NCI-H187 treated with DMSO at 0.1 percent for 48 hours (cell line): Measurements from ENCODE around the gene LIMS4.
"Not testable (repeated sequence)": the region's sequence is repeated elsewhere in the genome, so short reads cannot be mapped to it uniquely, and the experiment has no call there.

Experiments
- DNase-seq: peaks from one replicate; lab custom pipeline; 2025; lab: John Stamatoyannopoulos, UW

The LIMS4 gene, protein sequence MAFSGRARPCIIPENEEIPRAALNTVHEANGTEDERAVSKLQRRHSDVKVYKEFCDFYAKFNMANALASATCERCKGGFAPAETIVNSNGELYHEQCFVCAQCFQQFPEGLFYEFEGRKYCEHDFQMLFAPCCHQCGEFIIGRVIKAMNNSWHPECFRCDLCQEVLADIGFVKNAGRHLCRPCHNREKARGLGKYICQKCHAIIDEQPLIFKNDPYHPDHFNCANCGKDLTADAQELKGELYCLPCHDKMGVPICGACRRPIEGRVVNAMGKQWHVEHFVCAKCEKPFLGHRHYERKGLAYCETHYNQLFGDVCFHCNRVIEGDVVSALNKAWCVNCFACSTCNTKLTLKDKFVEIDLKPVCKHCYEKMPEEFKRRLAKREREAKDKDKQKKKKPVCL

DNA sequence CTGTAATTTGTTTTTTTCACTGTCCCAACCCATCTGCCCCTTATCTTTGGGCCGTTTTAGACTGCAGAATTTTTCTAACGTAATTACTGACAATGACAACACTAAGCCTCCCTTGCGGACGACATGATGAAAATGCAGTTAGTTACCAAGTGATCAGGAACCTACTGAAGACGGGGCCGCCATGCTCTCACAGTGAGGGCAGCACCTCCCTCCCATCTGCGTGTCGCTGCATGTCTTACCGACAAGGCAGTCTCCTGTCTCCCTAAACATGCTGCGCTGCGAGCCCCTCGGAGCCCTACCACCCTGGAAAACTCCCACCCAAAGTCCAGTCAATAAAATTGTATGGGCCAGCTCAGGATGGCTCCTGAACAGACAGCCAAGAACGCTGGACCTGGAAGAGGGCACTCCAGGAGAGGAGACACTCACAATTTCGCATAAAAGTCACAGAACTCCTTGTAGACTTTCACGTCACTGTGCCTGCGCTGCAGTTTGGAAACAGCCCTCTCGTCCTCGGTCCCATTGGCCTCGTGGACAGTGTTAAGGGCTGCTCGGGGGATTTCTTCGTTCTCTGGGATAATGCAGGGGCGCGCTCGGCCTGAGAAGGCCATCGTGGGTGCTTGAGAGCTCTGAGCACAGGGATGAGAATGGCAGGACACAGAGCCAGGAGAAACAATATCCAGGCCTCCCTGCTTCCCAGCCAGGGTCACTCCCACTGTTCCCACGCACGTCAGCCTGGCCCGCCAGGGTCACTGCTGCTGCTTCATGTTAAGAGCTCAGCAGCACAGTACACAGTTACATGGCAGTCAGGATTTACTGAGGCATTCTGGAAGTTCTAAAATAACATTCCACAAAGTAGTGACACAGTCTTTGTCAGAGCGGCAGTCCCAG, at the start of gene LIMS4:
LIMS4 (minus strand) TSS at position 646 of the 888 bp plus-strand sequence; CDS start at position 608, 38 bp downstream.
- DNase-seq: not testable (repeated sequence)

DNA sequence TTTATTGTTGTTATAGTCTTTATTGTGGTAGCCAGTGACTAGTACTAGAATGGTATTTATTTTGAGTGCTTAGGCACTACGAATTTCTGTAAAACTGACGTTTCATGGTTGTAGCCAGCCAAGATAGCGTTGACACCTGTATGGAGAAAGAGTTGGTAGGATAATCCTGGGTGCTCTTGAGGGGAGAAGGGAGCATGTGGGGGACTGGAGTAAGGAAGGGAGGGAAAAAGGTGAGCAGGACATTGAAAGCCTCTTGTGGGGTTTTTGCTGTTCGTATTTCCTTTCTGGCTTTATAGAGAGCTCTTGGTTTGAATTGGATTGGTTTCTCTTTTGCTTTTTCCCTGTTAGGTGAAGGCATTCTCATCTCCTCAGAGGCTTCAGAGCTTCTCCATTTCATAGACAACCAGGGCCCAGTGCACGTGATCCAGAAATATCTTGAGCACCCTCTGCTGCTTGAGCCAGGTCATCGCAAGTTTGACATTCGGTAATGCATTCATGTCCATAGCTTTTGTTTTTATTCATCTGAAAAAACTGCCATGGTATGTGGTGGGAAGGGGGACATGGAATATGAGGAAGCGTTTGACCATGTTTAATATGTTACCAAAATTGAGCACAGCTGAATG, 27.2 kb upstream of the LIMS4 start:
- not testable (repeated sequence) for DNase-seq

- not testable (repeated sequence) for DNase-seq
Measured at GRCh38 chr2:110496027-110496426, 23.4 kb upstream of the LIMS4 start.

- DNase-seq: not testable (repeated sequence)
Measured at GRCh38 chr2:110494488-110494887, 21.9 kb upstream of the LIMS4 start.

DNA sequence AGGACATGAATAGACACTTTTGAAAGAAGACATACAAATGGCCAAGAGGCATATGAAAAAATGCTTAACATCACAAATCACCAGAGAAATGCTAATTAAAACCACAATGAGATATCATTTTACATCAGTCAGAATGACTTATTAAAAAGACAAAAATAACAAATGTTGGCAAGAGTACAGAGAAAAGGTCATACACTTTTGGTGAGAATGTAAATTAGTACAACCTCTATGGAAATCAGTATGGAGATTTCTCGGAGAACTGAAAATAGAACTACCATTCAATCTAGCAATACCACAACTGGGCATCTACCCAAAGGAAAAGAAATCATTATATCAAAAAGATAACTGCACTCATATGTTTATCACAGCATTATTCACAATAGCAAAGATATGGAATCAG, 16.4 kb upstream of the LIMS4 start:
- DNase-seq: not testable (repeated sequence)

- not testable (repeated sequence) for DNase-seq
Measured at GRCh38 chr2:110482697-110483096, 10.1 kb upstream of the LIMS4 start.

DNA sequence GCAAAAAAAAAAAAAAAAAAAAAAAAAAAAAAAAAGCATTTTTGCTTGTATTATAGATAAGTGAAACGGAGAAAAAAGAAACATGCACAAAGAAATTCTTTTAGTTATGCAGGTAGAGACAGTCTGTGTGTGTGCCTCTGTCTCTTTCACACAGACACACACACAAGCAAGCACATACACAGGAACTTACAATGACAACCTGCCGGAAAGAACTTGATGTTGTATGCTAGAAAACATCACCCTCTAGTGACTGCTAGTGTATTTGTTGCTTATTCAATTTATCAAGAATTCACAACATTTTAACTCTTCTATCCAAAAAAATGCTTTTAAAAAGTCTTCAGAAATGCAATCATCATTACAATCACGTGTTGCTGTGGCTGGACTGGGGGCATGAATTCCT, 8.6 kb upstream of the LIMS4 start:
- not testable (repeated sequence) for DNase-seq

GRCh38 chr2:110480084-110480483, 7.5 kb upstream of the LIMS4 start:
- not testable (repeated sequence) for DNase-seq

DNA sequence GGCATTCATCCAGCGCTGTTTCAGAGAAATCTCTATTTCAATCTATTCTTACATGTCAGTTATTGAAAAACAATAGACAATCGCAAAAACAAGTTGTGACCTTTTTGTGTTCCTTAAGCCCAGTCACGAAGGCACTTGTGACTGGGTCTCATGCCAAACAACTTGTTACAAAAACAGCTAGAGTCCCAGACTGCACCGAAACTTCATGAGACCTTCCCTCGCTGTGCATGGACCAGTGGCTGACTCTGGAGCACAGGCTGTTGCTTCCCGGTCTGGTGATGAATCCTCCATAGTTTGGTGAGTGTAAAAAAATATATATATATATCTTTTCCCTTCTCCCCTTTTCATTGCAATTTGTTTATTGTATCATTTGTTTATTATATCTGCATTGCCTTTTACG, 4.8 kb upstream of the LIMS4 start:
- DNase-seq: not testable (repeated sequence)

GRCh38 chr2:110476952-110477351, 4.3 kb upstream of the LIMS4 start:
- not testable (repeated sequence) for DNase-seq

DNA sequence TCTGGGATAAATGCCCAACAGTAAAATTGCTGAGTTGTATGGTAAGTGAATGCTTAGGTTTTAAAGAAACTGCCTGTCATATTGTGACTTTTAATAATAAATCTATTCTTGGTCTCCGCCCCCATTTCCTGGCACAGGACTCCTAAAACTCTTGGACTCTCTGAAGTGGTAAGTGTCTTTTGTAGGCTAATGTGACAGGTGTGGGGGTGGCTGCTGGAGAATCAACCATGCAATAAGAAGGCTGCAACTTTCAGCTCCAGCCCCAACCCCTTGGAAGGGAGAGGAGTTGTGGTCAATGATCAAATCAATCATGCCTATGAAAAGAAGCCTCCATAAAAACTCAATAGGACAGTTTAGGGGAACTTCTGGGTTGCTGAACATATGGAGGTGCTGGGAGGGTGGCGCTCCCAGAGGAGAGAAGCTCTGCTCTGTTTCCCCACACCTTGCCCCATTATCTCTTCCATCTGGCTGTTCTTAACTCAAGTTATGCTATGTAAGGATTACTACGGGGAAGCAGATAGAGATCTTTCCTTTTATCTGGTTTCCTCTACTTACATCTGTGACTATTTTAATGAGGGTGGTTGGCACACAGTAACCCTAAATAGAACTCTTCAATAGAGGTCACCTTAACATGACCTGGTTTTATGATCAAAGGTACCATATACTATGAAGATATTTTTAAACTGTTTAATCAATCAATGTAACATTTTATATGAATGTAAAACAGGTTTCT, 3.2 kb upstream of the LIMS4 start:
- not testable (repeated sequence) for DNase-seq

DNA sequence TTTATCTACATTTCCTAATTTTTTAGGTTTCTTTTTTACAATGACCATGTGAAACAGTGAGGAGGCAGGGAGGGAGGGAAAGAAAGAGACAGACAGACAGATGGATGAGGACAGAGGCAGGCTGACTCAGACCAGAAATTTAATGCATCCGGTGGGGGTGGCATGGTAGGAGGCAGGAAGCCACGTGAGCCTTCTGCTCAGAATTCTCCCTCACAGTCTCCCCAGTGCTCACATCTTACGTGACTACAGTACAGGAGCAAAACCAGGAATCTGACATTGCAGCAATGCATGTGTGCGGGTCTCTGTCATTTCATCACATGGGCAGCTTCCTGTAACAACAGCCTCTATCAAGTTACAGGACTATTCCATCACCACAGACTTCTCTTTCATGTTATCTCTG, 2.3 kb upstream of the LIMS4 start:
- DNase-seq: not testable (repeated sequence)

DNA sequence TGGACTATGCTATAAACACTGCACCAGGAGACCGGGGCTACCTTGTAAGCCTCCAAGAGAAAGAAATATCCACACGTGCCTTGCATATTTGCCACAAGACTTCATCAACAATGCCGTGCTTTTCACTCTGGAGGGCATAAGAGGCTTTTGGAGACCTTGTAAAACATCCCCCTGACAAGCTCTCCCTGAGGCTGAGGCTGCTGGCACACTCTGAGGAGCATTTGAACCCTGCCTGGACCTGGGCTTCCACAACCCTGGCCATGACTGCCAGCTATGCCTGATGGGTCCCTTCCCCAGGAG, 393 bp upstream of the LIMS4 start:
- not testable (repeated sequence) for DNase-seq

DNA sequence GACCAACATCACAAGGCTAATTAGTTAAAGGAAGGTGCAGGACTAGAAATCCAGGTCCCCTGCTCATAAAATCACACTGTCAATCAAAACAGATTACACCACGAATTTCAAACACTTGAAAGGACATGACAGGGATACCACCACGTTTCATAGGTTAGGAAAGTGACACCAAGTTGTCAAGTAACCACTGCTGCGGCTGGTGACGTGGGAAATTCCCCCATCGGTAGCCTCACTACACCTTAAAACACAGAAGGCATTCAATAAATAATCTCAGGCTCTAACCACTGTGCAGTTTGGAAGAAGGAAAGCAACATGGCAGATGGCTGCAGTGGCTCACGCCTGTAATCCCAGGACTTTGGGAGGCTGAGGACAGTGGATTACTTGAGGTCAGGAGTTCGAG, 3.7 kb downstream of the LIMS4 start:
- not testable (repeated sequence) for DNase-seq

DNA sequence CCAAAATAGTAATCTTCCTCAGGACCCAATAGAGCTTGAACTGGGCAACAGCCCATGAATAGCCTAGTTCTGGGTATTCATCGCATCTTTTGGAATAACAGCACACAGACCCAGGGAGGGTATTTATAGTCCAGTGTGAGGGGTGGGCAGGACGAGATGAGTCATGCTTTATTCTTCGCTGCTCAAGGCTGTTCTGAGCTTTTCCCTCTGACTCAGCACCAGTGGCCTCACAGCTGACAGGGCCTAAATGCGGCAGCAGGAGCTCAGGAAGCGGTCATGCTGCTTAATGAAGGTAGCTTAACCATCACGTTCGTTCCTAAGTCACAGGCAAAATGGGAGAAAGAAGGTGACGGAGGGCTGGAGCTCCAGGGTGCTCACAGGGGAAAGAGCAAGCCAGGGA, 7.3 kb downstream of the LIMS4 start:
- DNase-seq: not testable (repeated sequence)

DNA sequence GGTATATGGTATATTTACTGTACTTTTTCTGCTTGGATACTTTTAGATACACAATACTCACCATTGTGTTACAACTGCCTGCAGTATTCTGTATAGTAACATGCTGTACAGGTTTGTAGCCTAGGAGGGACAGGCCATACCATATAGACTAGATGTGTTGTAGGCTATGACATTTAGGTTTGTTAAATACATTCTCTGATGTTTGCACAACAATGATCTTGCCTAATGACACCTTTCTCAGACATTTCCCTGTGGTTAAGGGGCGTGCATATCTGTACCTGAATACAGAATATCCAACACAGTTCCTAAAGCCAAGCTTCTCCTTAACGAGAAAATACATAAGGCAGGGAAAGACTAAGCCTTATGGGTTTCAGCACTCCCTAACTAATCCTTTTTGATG, 10.2 kb downstream of the LIMS4 start:
- DNase-seq: not testable (repeated sequence)

- DNase-seq: not testable (repeated sequence)
Measured at GRCh38 chr2:110460318-110460717, 12.3 kb downstream of the LIMS4 start.

- not testable (repeated sequence) for DNase-seq
Measured at GRCh38 chr2:110457214-110457590, 15.4 kb downstream of the LIMS4 start.

DNA sequence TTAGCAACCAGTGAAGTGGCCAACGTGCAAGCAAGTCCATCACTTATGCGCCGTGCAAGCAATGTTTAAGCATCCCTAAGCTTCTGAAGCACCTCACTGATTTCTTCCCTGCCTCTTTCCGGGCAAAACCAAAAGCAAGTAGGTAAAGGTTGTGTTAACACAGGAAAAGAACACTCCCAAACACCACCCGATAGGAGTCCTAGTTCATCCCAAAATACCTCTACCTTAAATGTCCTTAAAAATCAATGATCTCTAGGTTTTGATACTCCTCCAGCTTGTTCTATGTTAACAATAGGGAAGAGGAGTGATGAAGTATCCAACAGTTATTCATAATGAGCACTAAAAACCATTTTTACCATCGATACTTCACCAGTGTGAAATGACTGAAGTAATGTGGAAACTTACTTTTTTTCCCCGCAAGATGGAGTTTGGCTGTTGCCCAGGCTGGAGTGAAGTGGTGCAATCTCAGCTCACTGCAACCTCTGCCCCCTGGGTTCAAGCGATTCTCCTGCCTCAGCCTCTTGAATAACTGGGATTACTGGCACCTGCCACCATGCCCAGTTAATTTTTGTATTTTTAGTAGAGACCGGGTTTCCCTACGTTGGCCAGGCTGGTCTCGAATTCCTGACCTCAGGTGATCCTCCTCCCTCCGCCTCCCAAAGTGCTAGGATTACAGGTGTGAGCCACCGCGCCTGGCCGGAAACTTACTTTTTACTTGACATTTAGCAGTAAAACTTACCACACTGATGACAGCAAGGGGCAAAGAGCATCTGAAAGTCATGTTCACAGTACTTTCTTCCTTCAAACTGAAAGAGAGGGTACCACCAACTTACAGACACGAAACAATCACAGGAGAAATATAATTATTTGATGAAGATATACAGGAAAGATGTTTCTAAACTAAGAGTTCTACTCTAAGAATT, 16.1 kb downstream of the LIMS4 start:
- not testable (repeated sequence) for DNase-seq

GRCh38 chr2:110455080-110455670, 17.4 kb downstream of the LIMS4 start:
- not testable (repeated sequence) for DNase-seq
